ENCODE data around the gene SNAP23.

- TF ChIP-seq CTCF (IDR thresholded peaks at IDR 0.05) (no peak), POLR2A (IDR thresholded peaks at IDR 0.05) (no peak)
Measured at GRCh38 chr15:42503825-42504224, 8.4 kb downstream of the SNAP23 start.
